Measurements from ENCODE around the gene ZNF664. TPM values are rescaled to one million over a fixed set of nuclear protein-coding genes. Genes with fewer than 3 reads are reported as not detected.

The ZNF664 gene
- total RNA-seq, 4 donors from 2014 or later = 53.7 to 78.0 (median 73.3) TPM

GRCh38 chr12:123995023-123995748, 22.2 kb downstream of the ZNF664 start:
- TF ChIP-seq EP300 (IDR thresholded peaks at IDR 0.05) (no peak), POLR2A (IDR thresholded peaks at IDR 0.05) (no peak), CTCF (IDR thresholded peaks at IDR 0.05) (no peak)
- WGBS, 2 donors = 68 to 73% methylated on average over 7 of the region's 7 CpGs
- H3K27ac ChIP-seq = no peak overlapping the region
- H3K36me3 ChIP-seq = peaks cover 0 to 33% (median 0%) of the 10 kb centered on the region in 3 donors
- DNase-seq (ENCODE audit: low spot score in 2 of 2) = no peak
- no peak overlapping the region for H3K4me3 ChIP-seq
- no peaks in the 10 kb centered on the region for H3K9me3 ChIP-seq
- no peaks in the 10 kb centered on the region for H3K27me3 ChIP-seq
- peaks cover 0 to 55% (median 11%) of the 10 kb centered on the region in 4 donors for H3K4me1 ChIP-seq

- H3K36me3 ChIP-seq = peaks cover 0 to 23% (median 0%) of the 10 kb centered on the region in 3 donors
- no peak for DNase-seq (ENCODE audit: low spot score in 2 of 2)
- no peaks in the 10 kb centered on the region for H3K9me3 ChIP-seq
- no peak overlapping the region for H3K4me3 ChIP-seq
- TF ChIP-seq EP300 (IDR thresholded peaks at IDR 0.05) = peak in 1 of 2 donors; percentile 9
- no peak for TF ChIP-seq POLR2A (IDR thresholded peaks at IDR 0.05)
- no peaks in the 10 kb centered on the region for H3K27me3 ChIP-seq
- H3K27ac ChIP-seq = peak overlapping the region in 2 of 4 donors; percentile 18 to 52
- WGBS, 2 donors = 50 to 57% methylated on average over 6 of the region's 6 CpGs
- peaks cover 0 to 41% (median 9%) of the 10 kb centered on the region in 4 donors for H3K4me1 ChIP-seq
Observed at GRCh38 chr12:123996581-123996980, 23.6 kb downstream of the ZNF664 start.

- Histone ChIP-seq H3K9me3 (no peaks in the 10 kb centered on the region), H3K27me3 (no peaks in the 10 kb centered on the region), H3K4me3 (no peak overlapping the region), H3K27ac (peak overlapping the region in 2 of 4 donors; percentile 18 to 52), H3K36me3 (peaks cover 0 to 18% (median 0%) of the 10 kb centered on the region in 3 donors), H3K4me1 (peaks cover 0 to 44% (median 9%) of the 10 kb centered on the region in 4 donors)
- no peak for TF ChIP-seq POLR2A (IDR thresholded peaks at IDR 0.05)
- no peak for TF ChIP-seq EP300 (IDR thresholded peaks at IDR 0.05)
- no peak for DNase-seq (ENCODE audit: low spot score in 2 of 2)
- WGBS, 2 donors = 48 to 54% methylated on average over 6 of the region's 6 CpGs
Observed at GRCh38 chr12:123997033-123997822, 24.2 kb downstream of the ZNF664 start.

GRCh38 chr12:123997908-123998307, 24.9 kb downstream of the ZNF664 start:
- Histone ChIP-seq H3K27me3 (no peaks in the 10 kb centered on the region), H3K4me1 (peaks cover 0 to 50% (median 9%) of the 10 kb centered on the region in 4 donors), H3K36me3 (peaks cover 0 to 11% (median 0%) of the 10 kb centered on the region in 3 donors), H3K27ac (no peak overlapping the region), H3K4me3 (no peak overlapping the region), H3K9me3 (no peaks in the 10 kb centered on the region)
- WGBS, 2 donors = 71 to 73% methylated on average over 5 of the region's 5 CpGs
- TF ChIP-seq POLR2A (IDR thresholded peaks at IDR 0.05) (no peak), EP300 (IDR thresholded peaks at IDR 0.05) (no peak), CTCF (IDR thresholded peaks at IDR 0.05) (no peak)
- no peak for DNase-seq (ENCODE audit: low spot score in 2 of 2)

- H3K36me3 ChIP-seq = peaks cover 0 to 8% (median 0%) of the 10 kb centered on the region in 3 donors
- H3K9me3 ChIP-seq = no peaks in the 10 kb centered on the region
- H3K27ac ChIP-seq = no peak overlapping the region
- no peak for DNase-seq (ENCODE audit: low spot score in 2 of 2)
- 77 to 81% methylated on average over 2 of the region's 2 CpGs for WGBS, 2 donors
- no peak overlapping the region for H3K4me3 ChIP-seq
- no peaks in the 10 kb centered on the region for H3K27me3 ChIP-seq
- peaks cover 0 to 52% (median 9%) of the 10 kb centered on the region in 4 donors for H3K4me1 ChIP-seq
- TF ChIP-seq CTCF (IDR thresholded peaks at IDR 0.05) (no peak), POLR2A (IDR thresholded peaks at IDR 0.05) (no peak), EP300 (IDR thresholded peaks at IDR 0.05) (no peak)
Observed at GRCh38 chr12:123998344-123998990, 25.5 kb downstream of the ZNF664 start.

All from tibial nerve (tissue), 4 donors.